PC-9 (cell line): ENCODE data around the gene TSPAN11.

ENCODE experiments used
- EZH2 ChIP-seq: fragments of 200-600 bp; sonication (generic); IDR thresholded peaks from 2 replicates; pipeline ENCODE4 v1.8.0; 2017; ENCODE audit warnings: antibody characterized with exemption, low read depth
- TF ChIP-seq, protein P1 (sequence below): fragments of 200-600 bp; sonication (generic); conservative IDR thresholded peaks from 2 replicates; pipeline ENCODE4 v1.6.1; 2017; ENCODE audit warnings: mixed run types, antibody characterized with exemption, mild to moderate bottlenecking, moderate library complexity

DNA sequence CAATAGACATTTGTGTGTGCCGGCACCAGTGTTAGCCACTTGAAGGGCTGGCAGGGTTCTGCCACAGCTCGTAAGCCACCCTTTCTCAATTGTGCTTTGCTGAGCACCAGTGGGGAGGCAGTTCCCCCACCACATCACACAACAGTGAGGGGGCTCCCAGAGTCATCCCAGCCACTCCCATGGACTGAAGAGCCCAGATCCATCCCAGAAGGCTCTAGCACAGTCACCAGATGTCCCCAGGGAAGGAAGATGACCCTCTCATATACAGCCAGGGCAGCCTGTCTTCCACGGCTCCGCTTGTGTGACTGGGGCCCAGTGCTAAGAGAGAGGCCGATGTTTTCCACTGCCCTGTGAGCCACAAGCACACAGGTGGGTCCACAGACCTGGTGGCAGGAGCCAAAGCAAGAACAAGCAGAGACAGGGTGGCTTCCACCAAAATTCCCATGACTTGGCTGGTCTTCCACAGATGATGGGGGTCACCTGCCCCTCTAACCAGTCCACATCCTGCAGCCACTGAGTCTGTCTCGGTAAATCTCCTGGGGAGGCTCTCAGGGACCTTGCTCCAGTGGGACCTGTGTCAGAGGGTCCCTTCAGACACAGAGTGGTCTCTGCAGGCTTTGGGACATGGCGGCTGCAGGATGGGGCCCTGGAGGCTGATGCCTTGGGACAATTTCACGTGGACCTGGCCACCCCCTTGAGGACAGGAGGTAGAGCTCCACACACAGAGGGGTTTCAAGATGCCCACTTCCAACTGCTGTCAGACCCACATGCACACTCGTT is 75.2 kb downstream of the TSPAN11 start:
- TF ChIP-seq, protein P1, sequence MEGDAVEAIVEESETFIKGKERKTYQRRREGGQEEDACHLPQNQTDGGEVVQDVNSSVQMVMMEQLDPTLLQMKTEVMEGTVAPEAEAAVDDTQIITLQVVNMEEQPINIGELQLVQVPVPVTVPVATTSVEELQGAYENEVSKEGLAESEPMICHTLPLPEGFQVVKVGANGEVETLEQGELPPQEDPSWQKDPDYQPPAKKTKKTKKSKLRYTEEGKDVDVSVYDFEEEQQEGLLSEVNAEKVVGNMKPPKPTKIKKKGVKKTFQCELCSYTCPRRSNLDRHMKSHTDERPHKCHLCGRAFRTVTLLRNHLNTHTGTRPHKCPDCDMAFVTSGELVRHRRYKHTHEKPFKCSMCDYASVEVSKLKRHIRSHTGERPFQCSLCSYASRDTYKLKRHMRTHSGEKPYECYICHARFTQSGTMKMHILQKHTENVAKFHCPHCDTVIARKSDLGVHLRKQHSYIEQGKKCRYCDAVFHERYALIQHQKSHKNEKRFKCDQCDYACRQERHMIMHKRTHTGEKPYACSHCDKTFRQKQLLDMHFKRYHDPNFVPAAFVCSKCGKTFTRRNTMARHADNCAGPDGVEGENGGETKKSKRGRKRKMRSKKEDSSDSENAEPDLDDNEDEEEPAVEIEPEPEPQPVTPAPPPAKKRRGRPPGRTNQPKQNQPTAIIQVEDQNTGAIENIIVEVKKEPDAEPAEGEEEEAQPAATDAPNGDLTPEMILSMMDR, result no peak
- no peak for TF ChIP-seq EZH2
